Stimulated activated CD8-positive, alpha-beta memory T cell treated with anti-CD3 and anti-CD28 coated beads, Interleukin-12 subunit alpha, Interleukin-12 subunit beta, amount 100 ng/mL, for 24 hours (primary cell): Measurements from ENCODE around the gene BMI1.
A peak's percentile ranks its signal among the peaks of the same experiment; 100 is the strongest.
"Not testable (repeated sequence)": the region's sequence is repeated elsewhere in the genome, so short reads cannot be mapped to it uniquely, and the experiment has no call there.

Experiments
- DNase-seq: peaks from one replicate; pipeline ENCODE4 v3.0.0-alpha.2; 2020; ENCODE audit errors: extremely low read depth

Gene BMI1

GRCh38 chr10:22320591-22321155 lies at the start of gene BMI1:
TSS of gene BMI1 (plus strand) at chr10:22321099. CDS start at chr10:22326450, 5,351 bp downstream.
- no peak for DNase-seq

GRCh38 chr10:22271786-22272185 lies 49.1 kb upstream of the BMI1 start:
- no peak for DNase-seq

- DNase-seq, result no peak
Observed at GRCh38 chr10:22278441-22278782, 42.5 kb upstream of the BMI1 start.

GRCh38 chr10:22280078-22280477 lies 40.8 kb upstream of the BMI1 start:
- no peak for DNase-seq

GRCh38 chr10:22285130-22285529 lies 35.8 kb upstream of the BMI1 start:
- no peak for DNase-seq

GRCh38 chr10:22293747-22294404 lies 27.0 kb upstream of the BMI1 start:
- DNase-seq, result no peak

GRCh38 chr10:22294694-22295093 lies 26.2 kb upstream of the BMI1 start:
- DNase-seq, result no peak

- DNase-seq, result no peak
Observed at GRCh38 chr10:22301193-22301592, 19.7 kb upstream of the BMI1 start.

GRCh38 chr10:22303461-22303860 lies 17.4 kb upstream of the BMI1 start:
- no peak for DNase-seq

GRCh38 chr10:22305721-22306120 lies 15.2 kb upstream of the BMI1 start:
- DNase-seq, result no peak

- DNase-seq, result no peak
Observed at GRCh38 chr10:22308390-22308789, 12.5 kb upstream of the BMI1 start.

GRCh38 chr10:22309180-22310000 lies 11.5 kb upstream of the BMI1 start:
- DNase-seq, result no peak

GRCh38 chr10:22310012-22310411 lies 10.9 kb upstream of the BMI1 start:
- DNase-seq, result not testable (repeated sequence)

- DNase-seq, result no peak
Observed at GRCh38 chr10:22310928-22311327, 10.0 kb upstream of the BMI1 start.

- no peak for DNase-seq
Observed at GRCh38 chr10:22314852-22315251, 6.0 kb upstream of the BMI1 start.

- DNase-seq, result no peak
Observed at GRCh38 chr10:22315455-22316285, 5.2 kb upstream of the BMI1 start.

- DNase-seq, result peak; percentile 53
Observed at GRCh38 chr10:22316286-22317075, 4.4 kb upstream of the BMI1 start, which contains the start of gene COMMD3. TSS of gene COMMD3 (plus strand) at chr10:22316388. CDS start at chr10:22316418, 30 bp downstream.

GRCh38 chr10:22317076-22317370 lies 3.9 kb upstream of the BMI1 start:
- DNase-seq, result no peak

GRCh38 chr10:22317771-22318565 lies 2.9 kb upstream of the BMI1 start:
- DNase-seq, result no peak

- DNase-seq, result no peak
Observed at GRCh38 chr10:22318772-22319171, 2.1 kb upstream of the BMI1 start.

- no peak for DNase-seq
Observed at GRCh38 chr10:22319547-22319979, 1.3 kb upstream of the BMI1 start.
